HCT116 (cell line): ENCODE data around the gene KRT81. TPM values are rescaled to one million over a fixed set of nuclear protein-coding genes. Genes with fewer than 3 reads are reported as not detected.
"Not testable (repeated sequence)": the region's sequence is repeated elsewhere in the genome, so short reads cannot be mapped to it uniquely, and the experiment has no call there.

Experiments
- ATAC-seq: fragments of 200-7000 bp; cut with Tn5 transposase; 2 replicates; pipeline ENCODE4 v1.9.1; 2020; ENCODE audit warnings: mild to moderate bottlenecking, moderate library complexity
- BruUV-seq: library from RNA; stranded (reverse); fragments of 400-500 nt; replicated peaks from 2 replicates; lab custom pipeline; 2021; lab: Mats Ljungman, UMichigan
- CTCF ChIA-PET: fragments of 300-600 bp; sonication (Branson Sonifier 250); formaldehyde crosslinking; loops from one replicate; lab custom pipeline; 2021; ENCODE audit warnings: antibody characterized with exemption; lab: Charles Lee
- POLR2A ChIA-PET: fragments of 300-600, 350-600 bp; sonication (Branson Sonifier 250); formaldehyde crosslinking; loops from one replicate; lab custom pipeline; 2021; ENCODE audit warnings: antibody characterized with exemption; lab: Charles Lee
- RAD21 ChIA-PET, 2 experiments: fragments of 300-600 bp; sonication (Branson Sonifier 250); formaldehyde crosslinking; loops; one replicate each; lab custom pipeline; 2023; ENCODE audit warnings: low total read pairs in 2 of 2; ENCODE audit not compliant: uncharacterized antibody in 2 of 2, unreplicated experiment in 2 of 2, low non-redundant PET in 1 of 2; lab: Charles Lee
- DNase-seq: peaks from one replicate; pipeline ENCODE4 v3.0.0-alpha.2; 2010; ENCODE audit warnings: low read depth, low spot score
- H2AFZ ChIP-seq: fragments of 200-600 bp; shearing (Covaris generic), sonication (generic); 2 replicates; pipeline ENCODE4 v1.6.1; 2017; ENCODE audit warnings: low read depth, mixed run types, mixed read lengths, antibody characterized with exemption, low read length; ENCODE audit not compliant: poor library complexity, severe bottlenecking
- H3K27ac ChIP-seq: 2 replicates; pipeline ENCODE4 v1.5.1; 2012; ENCODE audit warnings: low read depth, low read length
- H3K27me3 ChIP-seq: fragments of 200-600 bp; sonication (generic); 2 replicates; pipeline ENCODE4 v1.6.1; 2016; ENCODE audit warnings: mixed run types, low read length, mixed read lengths; ENCODE audit not compliant: insufficient read depth
- H3K36me3 ChIP-seq, 2 experiments: fragments of 200-500 bp in 1 of 2; fragments of 200-600 bp in 1 of 2; sonication (Bioruptor generic) in 1 of 2; sonication (generic) in 1 of 2; 2 replicates each; pipeline versions ENCODE4 v1.5.1 to v1.6.1; 2014 to 2016; ENCODE audit warnings: low read length in 2 of 2, inconsistent platforms in 1 of 2, mixed read lengths in 1 of 2, mixed run types in 1 of 2; ENCODE audit not compliant: insufficient read depth in 2 of 2, control insufficient read depth in 1 of 2
- H3K4me1 ChIP-seq, 2 experiments: fragments of 200-600 bp in 1 of 2; sonication (generic) in 1 of 2; 2 replicates each; pipeline versions ENCODE4 v1.5.1 to v1.6.1; 2012 to 2017; ENCODE audit warnings: low read length in 2 of 2, inconsistent platforms in 1 of 2, mild to moderate bottlenecking in 1 of 2, mixed read lengths in 1 of 2, mixed run types in 1 of 2, moderate library complexity in 1 of 2; ENCODE audit not compliant: insufficient read depth in 2 of 2, control insufficient read depth in 1 of 2
- H3K4me2 ChIP-seq: fragments of 200-600 bp; sonication (generic); 2 replicates; pipeline ENCODE4 v1.6.1; 2017; ENCODE audit warnings: mixed run types, low read length, mixed read lengths
- H3K4me3 ChIP-seq, 2 experiments: fragments of 200-600 bp in 1 of 2; sonication (generic) in 1 of 2; replicated peaks in 1 of 2; 2 replicates each; pipeline ENCODE4 v1.5.1; 2011 to 2016; ENCODE audit warnings: low read length in 2 of 2, control low read depth in 1 of 2, low read depth in 1 of 2, mild to moderate bottlenecking in 1 of 2, mixed read lengths in 1 of 2, mixed run types in 1 of 2
- H3K79me2 ChIP-seq: fragments of 200-600 bp; sonication (generic); 2 replicates; pipeline ENCODE4 v1.6.1; 2017; ENCODE audit warnings: mild to moderate bottlenecking, mixed run types, low read length, moderate library complexity, mixed read lengths; ENCODE audit not compliant: insufficient read depth
- H3K9ac ChIP-seq: fragments of 200-600 bp; sonication (generic); 2 replicates; pipeline ENCODE4 v1.6.1; 2016; ENCODE audit warnings: low read length, mixed read lengths
- H3K9me2 ChIP-seq: fragments of 200-600 bp; sonication (generic), shearing (Covaris generic); 2 replicates; pipeline ENCODE4 v1.6.1; 2017; ENCODE audit warnings: mixed run types, mild to moderate bottlenecking, moderate library complexity; ENCODE audit not compliant: insufficient read depth
- H3K9me3 ChIP-seq, 2 experiments: fragments of 200-500 bp in 1 of 2; fragments of 200-600 bp in 1 of 2; sonication (Bioruptor generic) in 1 of 2; sonication (generic) in 1 of 2; 2 replicates each; pipeline ENCODE4 v1.6.1; 2014 to 2017; ENCODE audit warnings: low read length in 2 of 2, mixed read lengths in 2 of 2, inconsistent platforms in 1 of 2, low read depth in 1 of 2, mild to moderate bottlenecking in 1 of 2, mixed run types in 1 of 2, moderate library complexity in 1 of 2; ENCODE audit not compliant: control insufficient read depth in 1 of 2, insufficient read depth in 1 of 2
- H4K20me1 ChIP-seq: fragments of 200-600 bp; sonication (generic), shearing (Covaris generic); 2 replicates; pipeline ENCODE4 v1.6.1; 2017; ENCODE audit warnings: mixed run types, mild to moderate bottlenecking, moderate library complexity; ENCODE audit not compliant: insufficient read depth
- CEBPB ChIP-seq: IDR thresholded peaks from 2 replicates; pipeline ENCODE4 v1.6.1; 2012; ENCODE audit warnings: low read depth
- CTCF ChIP-seq, 3 experiments: fragments of 200-600 bp in 1 of 3; sonication (generic) in 1 of 3; IDR thresholded peaks in 2 of 3; conservative IDR thresholded peaks in 1 of 3; 2 replicates each; pipeline ENCODE4 v1.5.1; 2012 to 2017; ENCODE audit warnings: low read depth in 2 of 3, low read length in 2 of 3, antibody characterized with exemption in 1 of 3, borderline replicate concordance in 1 of 3, control low read depth in 1 of 3, mild to moderate bottlenecking in 1 of 3, mixed read lengths in 1 of 3, mixed run types in 1 of 3, moderate library complexity in 1 of 3; ENCODE audit not compliant: insufficient read depth in 1 of 3
- EGR1 ChIP-seq: IDR thresholded peaks from 2 replicates; pipeline ENCODE4 v1.6.1; 2012; ENCODE audit warnings: low read depth
- FOSL1 ChIP-seq: IDR thresholded peaks from 2 replicates; pipeline ENCODE4 v1.6.1; 2012; ENCODE audit warnings: low read depth
- POLR2A ChIP-seq: IDR thresholded peaks from 2 replicates; pipeline ENCODE4 v1.7.0; 2011; ENCODE audit warnings: borderline replicate concordance; ENCODE audit not compliant: insufficient read depth, insufficient read length; ENCODE audit errors: extremely low read depth
- SP1 ChIP-seq: IDR thresholded peaks from 2 replicates; pipeline ENCODE4 v1.6.1; 2012; ENCODE audit warnings: low read depth
- YY1 ChIP-seq: IDR thresholded peaks from 2 replicates; pipeline ENCODE4 v1.6.1; 2011; ENCODE audit warnings: low read length, low read depth, moderate library complexity, mild to moderate bottlenecking; ENCODE audit not compliant: insufficient replicate concordance; ENCODE audit errors: extremely low read depth
- intact Hi-C: fragments of 100-400 bp; cut with micrococcal nuclease; formaldehyde crosslinking; loops from 2 replicates; pipeline ENCODE4 v1.10.0; 2022
- total RNA-seq: library from RNA; stranded (reverse); gene quantifications from one replicate; pipeline ENCODE4 v1.2.1, GENCODE V29; 2021; ENCODE audit not compliant: unreplicated experiment
- TF ChIP-seq, protein P1 (sequence below): IDR thresholded peaks from 2 replicates; pipeline ENCODE4 v1.6.1; 2012

Gene KRT81
- total RNA-seq, 1 experiment from 2014 or later = 0.84 TPM

GRCh38 chr12:52305921-52306705 lies 14.8 kb upstream of the KRT81 start:
- Histone ChIP-seq H3K27ac (no peak overlapping the region), H3K36me3 (no peaks in the 10 kb centered on the region), H3K27me3 (no peaks in the 10 kb centered on the region), H3K4me2 (no peak overlapping the region), H2AFZ (no peak overlapping the region), H3K9ac (no peak overlapping the region), H3K4me1 (peaks cover 10 to 36% of the 10 kb centered on the region in 2 experiments), H3K79me2 (no peaks in the 10 kb centered on the region), H3K4me3 (no peak overlapping the region)
- ATAC-seq = peak; percentile 52
- CTCF ChIA-PET = interaction anchor here (1.0 to 2.3 kb wide), 12 partner anchors 13 to 230 kb away, joined by 3 to 16 read pairs (median 6); no protein-coding TSS in a partner anchor
- RAD21 ChIA-PET = interaction anchor here (1.2 to 2.4 kb wide), 2 partner anchors 158 to 163 kb away, joined by 3 to 5 read pairs; no protein-coding TSS in a partner anchor
- no TSS peak for BruUV-seq
- no peak for DNase-seq
- TF ChIP-seq YY1 = no peak
- TF ChIP-seq, protein P1, sequence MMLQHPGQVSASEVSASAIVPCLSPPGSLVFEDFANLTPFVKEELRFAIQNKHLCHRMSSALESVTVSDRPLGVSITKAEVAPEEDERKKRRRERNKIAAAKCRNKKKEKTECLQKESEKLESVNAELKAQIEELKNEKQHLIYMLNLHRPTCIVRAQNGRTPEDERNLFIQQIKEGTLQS = no peak
- TF ChIP-seq CTCF (IDR thresholded peaks at IDR 0.05 in 2 of 3, conservative IDR thresholded peaks at IDR 0.05 in 1 of 3; ENCODE audit: borderline replicate concordance in 1 of 3, insufficient read depth in 1 of 3, low read depth in 2 of 3, low read length in 2 of 3) = peak in 2 of 3 experiments; percentile 53 to 55; a peak in 4 of 6 replicates
- no peak for TF ChIP-seq SP1
- TF ChIP-seq CEBPB = no peak
- no peak for TF ChIP-seq POLR2A
- no peak for TF ChIP-seq EGR1
- TF ChIP-seq FOSL1 = no peak
- TF ChIP-seq, all 23 proteins: peak for 1
- intact Hi-C loops = no loop called here
- Histone ChIP-seq H4K20me1 (no peaks in the 10 kb centered on the region), H3K9me3 (no peaks in the 10 kb centered on the region), H3K9me2 (no peaks in the 10 kb centered on the region)
- POLR2A ChIA-PET = interaction anchor here (0.7 to 2.4 kb wide), 3 partner anchors 19 to 645 kb away, joined by 3 to 16 read pairs (median 3); no protein-coding TSS in a partner anchor

DNA sequence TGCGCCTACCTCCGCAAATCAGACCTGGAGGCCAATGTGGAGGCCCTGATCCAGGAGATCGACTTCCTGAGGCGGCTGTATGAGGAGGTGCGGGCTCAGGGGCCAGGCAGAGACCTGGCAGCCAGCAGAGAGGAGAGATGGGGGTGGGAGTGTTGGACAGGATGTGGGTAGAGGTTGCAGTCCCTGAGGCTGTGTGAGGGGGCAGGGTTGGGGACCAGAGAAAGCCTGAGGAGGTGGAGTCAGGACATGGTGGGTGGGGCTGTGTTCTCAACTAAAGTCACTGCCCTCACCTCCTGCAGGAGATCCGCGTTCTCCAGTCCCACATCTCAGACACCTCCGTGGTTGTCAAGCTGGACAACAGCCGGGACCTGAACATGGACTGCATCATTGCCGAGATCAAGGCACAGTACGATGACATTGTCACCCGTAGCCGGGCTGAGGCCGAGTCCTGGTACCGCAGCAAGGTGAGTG lies 13.6 kb upstream of the KRT81 start:
- H3K36me3 ChIP-seq, H2AFZ ChIP-seq, intact Hi-C loops, H3K9me3 ChIP-seq, H4K20me1 ChIP-seq, H3K9me2 ChIP-seq, H3K27ac ChIP-seq, H3K4me2 ChIP-seq, ATAC-seq, POLR2A ChIA-PET, BruUV-seq, H3K9ac ChIP-seq, H3K79me2 ChIP-seq, CTCF ChIA-PET, H3K4me3 ChIP-seq, DNase-seq, H3K27me3 ChIP-seq: not testable (repeated sequence)
- peaks cover 10 to 36% of the 10 kb centered on the region in 2 experiments for H3K4me1 ChIP-seq
- RAD21 ChIA-PET = interaction anchor here in 1 of 2 experiments (0.6 kb wide), 1 partner anchor 60 kb away, joined by 4 read pairs; no protein-coding TSS in a partner anchor

GRCh38 chr12:52302242-52302914 lies 11.0 kb upstream of the KRT81 start:
- intact Hi-C loops, H3K4me2 ChIP-seq, H3K9ac ChIP-seq, H2AFZ ChIP-seq, ATAC-seq, BruUV-seq, H3K9me3 ChIP-seq, DNase-seq, H3K9me2 ChIP-seq, H3K4me3 ChIP-seq, H3K79me2 ChIP-seq, RAD21 ChIA-PET, CTCF ChIA-PET, H3K36me3 ChIP-seq, POLR2A ChIA-PET, H4K20me1 ChIP-seq, H3K27ac ChIP-seq, H3K27me3 ChIP-seq: not testable (repeated sequence)
- peaks cover 0 to 14% of the 10 kb centered on the region in 2 experiments; a peak in 2 of 4 replicates for H3K4me1 ChIP-seq
